HG03432 (cell line): ENCODE results near the gene GNAL.

Experiments used
- ATAC-seq: cut with Tn5 transposase; IDR thresholded peaks from one replicate; pipeline ENCODE4 v1.9.1; 2021; ENCODE audit warnings: mild to moderate bottlenecking, moderate library complexity; ENCODE audit not compliant: unreplicated experiment

Gene GNAL

DNA sequence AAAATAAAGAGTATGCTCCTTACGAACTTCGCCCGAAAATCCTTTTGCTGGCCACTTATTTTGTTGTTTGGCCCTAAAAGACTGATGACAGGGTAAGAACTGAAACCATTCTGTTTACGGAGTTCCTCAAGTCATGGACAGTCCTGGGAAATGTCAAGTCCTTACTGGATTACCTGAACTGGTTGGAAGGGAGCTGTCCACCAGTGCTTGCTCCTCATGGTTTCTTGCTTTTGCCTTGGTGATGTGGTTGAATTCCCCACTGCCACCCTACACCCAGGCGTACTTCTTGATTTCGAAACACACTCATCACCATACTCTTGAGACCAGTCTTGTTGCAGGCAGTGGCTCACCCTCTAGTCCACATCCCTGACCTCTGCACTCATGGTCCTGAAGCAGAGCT lies 113.1 kb downstream of the GNAL start:
- no peak for ATAC-seq

DNA sequence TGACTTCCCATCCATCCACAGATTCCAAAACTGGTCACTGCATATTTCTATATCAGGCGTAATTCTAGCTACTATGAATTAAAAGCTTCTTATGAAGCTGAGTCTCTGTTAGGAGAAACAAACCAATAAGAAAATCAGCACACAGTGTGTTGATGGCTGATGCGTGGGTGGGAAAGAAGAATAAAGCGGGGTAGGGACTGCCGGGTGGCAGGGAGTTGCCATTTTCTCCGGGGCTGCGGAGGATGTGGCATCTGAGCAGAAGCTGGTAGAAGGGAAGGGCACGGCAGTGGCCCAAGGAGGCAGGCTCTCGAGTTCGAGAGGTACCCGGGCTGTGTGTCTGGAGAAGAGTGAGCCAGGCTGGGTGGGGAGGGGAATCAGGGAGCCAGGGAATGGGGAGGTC lies 113.5 kb downstream of the GNAL start:
- no peak for ATAC-seq

DNA sequence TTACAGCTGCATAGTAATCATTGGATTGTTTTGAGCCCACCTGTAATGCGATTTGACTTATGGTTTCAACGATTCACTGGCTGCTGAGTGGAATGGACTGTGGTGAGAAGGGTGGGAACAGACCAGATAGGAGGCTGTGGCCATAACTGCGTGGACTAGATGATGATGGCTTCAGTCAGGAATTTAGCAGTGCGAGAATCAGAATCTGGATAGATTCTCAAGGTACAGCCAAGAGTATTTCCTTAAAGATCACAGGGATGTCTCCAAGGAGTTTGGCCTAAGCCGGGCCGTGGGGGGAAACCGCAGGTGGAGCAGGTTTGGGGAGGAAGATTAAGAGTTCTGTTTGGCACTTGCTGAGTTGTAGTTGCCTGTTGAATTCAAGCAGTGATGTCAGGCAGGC lies 118.2 kb downstream of the GNAL start:
- ATAC-seq = no peak

DNA sequence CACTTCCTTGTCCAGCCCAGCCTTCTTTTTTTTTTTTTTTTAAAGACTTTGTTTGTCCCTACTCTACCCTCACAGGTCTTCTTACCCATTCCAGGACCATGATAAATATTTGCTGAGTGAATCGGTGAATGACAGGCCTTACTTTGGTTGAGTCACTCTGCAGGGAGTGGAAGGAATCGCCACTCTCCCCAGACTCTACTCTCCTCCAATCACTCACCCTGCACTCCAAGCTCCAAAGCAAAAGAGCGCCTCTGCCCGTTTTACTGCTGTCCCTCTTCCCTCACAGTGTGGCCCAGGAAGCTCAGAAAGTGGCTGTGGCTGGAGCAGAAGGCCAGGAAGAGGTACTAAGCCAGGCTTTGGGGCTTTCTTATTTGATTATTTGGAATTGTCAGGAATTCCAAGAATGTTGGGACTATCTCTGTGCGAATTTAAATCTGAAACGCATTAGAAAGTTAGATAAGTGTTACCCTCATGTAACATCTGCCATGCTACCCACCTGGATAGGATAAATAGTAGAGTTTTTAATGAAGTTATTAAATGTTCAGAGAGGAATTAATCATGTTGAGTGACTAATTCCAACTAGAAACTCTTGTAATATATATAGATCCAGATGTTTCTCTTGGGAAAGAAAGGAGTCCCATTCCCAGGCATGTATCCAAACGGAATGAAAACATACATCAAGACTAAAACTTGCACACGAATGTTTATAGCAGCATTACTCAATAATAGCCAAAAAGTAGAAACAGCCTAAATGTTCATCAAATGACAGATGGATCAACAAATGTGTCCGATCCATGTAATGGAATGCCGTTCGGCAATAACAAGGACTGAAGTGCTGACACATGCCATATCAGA lies 119.2 kb downstream of the GNAL start:
- ATAC-seq = no peak

DNA sequence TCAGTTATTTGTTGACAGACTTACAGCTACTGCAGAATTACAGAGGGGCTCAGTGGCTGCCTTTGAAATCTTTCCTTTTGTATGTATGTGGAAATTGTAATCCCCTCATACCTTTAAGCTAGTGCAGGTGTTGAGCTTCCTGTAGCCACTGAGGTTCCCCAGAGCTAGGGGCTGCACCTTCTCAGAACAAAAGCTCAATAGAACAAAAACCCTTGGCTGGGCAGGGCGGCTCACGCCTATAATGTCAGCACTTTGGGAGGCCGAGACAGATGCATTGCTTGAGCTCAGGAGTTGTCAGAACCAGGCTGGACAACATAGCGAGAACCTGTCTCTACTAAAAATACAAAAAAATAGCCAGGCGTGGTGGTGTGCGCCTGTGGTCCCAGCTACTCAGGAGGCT lies 120.8 kb downstream of the GNAL start:
- no peak for ATAC-seq

DNA sequence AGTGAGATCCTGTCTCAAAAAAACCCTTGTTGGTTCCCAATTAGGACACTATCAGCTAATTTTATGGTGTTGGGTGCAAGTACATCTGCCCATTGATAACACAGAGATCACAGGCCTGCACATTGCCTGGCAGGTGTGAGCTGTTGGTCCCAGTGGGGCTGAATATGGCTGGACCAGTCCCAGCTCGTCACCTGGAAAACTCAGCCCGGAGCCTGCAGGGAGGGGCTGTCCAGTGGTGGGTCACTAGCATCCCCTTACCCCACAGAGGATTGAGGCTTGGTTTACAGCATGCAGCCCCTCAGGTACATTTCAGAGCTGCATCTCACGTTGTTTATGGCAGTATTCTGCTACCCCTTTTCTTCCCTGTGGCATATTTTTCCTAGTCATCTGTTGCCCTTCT lies 121.3 kb downstream of the GNAL start:
- no peak for ATAC-seq

DNA sequence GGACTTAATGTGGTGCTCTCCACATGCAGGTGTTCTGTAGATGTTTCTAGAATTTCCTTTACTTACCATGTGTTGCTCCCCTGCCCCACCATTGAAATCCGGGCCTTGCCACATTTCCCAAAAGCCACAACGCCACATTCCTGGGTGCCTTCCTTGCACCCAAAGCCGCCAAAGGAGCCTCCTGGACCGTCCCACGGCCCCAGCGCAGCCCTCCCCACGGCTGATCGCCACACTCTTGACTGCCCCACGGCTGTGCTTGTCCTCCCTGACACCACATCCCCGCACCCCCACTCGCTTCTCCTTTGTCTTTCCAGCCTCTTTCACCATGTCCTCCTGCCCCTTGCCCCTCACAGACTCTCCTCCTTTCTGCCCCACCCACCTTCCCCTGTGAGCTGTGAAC lies 121.9 kb downstream of the GNAL start:
- ATAC-seq = no peak

DNA sequence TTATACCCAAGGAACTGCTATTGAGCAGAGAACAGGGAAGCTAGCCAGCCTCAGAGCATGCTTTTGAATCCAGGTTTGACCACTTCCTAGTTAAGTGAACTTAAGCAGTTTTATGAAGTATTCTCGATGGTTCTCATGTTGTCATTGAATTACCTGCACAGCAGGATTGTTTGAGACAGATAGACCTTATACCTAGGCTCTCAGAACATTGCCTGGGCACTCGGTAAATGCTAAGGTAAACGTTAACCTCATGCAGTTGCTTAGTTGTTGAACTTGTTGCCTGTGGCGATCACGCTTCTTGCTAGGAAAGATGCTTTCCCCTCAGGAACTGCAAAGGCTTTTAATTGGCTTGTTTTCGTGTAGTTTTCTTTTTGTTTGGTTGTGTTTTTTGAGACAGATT lies 128.2 kb downstream of the GNAL start:
- ATAC-seq = no peak

DNA sequence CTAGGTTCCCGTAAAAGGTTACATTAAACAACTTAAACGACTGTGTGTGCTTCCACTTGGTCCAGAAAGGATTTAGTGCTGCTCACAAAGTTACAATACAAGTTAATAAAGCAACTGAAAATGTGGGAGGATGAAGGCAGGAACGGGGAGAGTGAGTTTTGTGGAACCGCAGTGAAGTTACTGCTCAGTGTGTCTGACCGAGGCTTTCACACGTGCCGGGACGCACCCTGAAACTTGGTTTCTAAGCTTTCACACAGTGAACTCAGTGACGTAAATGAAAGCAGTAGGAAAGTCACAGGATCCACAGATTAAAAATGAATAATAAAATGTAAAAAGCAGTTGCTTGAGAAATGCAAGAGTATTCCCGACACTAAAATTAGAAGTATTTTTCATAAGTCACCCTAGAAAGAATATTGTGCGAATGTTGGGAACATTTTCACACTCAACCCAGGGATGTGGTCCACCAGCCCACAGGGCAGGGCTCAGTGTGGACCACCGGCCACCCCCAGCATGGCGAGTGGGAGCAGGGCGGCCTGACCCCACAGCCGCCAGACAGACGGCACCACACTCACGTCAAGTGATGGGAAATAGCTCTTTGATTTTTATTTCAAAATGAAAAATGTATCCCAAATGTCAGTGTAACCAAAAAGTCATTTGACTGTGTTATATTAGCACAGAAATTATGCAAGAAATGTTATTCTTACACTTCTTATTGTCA lies 129.6 kb downstream of the GNAL start:
- ATAC-seq = no peak

DNA sequence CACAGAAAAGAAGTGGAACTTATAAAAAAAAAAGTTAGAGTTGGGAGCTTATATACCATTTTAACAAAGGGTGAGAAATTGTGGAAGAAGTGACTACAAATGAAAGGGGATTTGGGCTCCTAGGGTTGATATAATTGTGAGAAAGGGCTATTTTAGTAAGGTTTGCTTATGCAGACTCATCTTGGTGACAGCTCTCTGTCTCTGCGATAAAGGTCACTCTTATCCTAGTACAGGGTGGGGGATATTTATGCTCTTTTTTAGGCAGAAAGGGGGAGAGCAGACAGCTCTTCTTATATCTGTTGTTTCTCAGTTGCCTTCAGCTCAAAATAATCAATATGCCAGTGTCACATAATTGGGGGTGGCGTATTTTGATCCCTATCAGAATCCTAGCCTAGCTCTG lies 130.9 kb downstream of the GNAL start:
- ATAC-seq = no peak

DNA sequence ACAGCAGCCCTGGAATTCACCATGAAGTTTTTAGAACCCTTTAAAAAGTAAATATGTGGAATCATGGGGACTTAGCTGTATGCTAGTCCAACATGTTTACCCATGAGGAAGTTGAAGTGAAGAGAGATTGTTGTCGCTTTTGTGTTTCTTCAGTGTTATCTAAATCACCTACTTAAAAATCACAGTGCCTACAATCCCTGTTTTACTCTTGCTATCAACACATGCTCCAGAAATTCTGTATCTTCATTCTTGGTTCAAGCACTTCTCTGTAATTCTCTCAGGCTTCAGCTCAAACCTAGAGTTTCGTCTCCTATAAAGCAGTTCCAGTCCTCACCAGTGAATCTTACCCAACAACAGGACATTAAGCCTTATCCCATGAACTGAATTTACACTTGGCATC lies 131.6 kb downstream of the GNAL start:
- no peak for ATAC-seq

DNA sequence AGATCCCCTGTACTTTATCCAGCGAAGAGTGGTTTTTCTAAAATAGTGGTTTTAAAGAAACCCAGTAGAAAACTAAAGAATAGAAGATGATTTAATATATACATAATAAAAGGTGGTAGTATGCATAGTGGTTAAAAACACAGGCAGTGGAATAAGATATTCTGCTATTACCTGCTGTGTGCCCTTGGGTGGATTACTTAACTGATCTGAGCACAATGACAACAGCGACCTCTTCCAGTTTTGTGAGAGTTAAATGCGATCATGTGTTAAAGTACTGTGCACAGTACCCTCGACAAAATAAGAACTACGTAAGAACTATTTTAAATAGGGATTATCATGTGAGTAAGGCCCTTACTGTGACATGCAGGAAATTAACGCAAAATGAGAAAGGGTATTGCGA lies 132.1 kb downstream of the GNAL start:
- ATAC-seq = no peak

DNA sequence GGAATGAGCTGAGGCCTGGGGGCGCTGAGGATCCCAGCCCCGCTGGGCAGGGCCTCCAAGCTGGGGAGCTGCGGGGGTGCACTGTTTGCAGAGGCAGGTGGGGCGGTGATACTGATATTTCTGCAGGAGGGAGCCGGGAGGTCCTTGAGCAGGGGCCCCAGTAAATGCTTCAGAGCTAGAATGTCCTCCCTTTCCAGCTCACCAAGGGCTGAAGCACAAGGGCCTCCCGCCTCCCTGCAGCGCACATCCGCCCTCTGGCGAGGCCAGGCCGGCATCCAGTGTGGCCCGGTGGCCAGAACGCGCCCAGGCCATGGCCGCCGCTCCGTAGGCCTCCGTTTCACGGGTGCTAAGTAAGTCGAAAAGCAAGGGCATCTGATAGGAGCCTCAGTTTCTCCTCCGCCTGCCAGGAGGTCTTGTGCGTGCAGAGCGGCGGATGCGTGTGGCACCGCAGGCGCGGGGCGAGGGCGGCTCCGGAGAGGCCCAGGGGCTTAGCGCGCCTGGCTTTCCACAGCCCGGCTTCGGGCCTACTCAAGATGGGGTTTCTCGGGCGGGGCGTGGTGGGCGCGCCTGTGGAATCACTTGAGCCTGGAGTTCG lies 132.7 kb downstream of the GNAL start:
- ATAC-seq = no peak

DNA sequence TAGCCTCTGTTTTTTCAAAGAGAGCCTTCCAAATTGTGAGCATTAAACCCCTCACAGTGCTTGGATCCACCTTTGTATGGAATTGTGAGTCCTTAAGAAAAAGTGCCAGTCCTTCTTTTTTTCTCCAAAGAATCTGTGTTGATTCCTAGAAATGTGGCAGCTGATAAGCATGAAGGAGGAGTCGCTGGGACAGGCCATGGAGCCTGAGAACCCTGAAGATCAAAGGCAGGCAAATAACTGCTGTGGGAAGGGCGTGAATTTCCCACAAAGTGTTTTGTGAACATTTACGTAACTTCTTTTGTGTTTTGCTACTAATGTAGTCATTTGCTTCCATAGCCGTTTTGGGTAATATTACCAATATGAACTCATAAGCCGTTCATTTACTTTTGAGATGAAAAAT lies 134.5 kb downstream of the GNAL start:
- ATAC-seq = no peak

DNA sequence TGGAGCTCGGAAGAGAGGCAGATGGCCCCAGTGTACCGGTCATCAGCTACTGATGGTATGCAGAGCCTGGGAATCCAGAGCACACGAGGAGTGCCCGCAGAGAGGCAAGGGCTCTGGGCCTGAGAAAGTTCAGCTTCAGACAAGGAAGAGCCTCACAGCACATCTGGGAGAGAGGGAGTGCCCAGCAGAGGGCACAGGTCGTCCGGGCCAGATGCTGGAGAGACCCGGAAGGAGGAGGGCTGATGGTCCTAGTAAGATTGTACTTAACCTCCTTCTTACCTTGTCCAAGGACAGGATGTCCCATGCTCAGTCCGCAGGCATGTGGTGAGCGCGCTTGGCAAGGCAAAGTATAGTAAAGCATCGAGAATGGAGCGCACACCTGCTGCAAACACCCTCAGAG lies 137.8 kb downstream of the GNAL start:
- ATAC-seq = no peak

DNA sequence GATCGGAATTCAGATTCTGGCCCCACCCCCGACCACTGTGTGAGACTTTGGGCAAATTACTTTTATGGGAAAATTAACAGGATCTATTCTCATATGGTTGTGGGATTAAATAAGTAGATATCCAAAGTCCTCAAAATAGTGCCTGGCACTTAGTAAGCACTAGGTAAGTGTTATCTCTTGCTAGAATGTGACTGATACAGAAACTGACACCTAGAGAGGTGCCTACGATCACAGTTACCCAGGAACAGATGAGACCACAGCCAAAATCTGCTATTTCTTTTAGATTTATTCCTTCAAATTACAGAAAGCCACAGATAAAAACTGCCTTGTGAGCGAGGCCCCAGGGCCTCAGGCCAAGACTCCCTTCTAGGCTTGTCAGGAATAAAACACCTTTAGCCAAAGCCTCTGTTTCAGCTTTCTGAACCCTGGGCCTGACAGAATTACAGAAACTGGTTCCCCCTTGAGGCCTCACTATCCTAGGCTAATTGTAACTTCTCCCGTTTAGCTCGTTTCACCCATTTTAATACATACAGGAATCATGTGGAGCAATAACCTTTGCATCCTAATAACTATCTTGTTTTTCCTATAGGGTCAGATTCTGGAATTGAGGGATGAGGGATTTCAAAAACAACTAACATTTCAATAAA lies 139.8 kb downstream of the GNAL start:
- no peak for ATAC-seq

DNA sequence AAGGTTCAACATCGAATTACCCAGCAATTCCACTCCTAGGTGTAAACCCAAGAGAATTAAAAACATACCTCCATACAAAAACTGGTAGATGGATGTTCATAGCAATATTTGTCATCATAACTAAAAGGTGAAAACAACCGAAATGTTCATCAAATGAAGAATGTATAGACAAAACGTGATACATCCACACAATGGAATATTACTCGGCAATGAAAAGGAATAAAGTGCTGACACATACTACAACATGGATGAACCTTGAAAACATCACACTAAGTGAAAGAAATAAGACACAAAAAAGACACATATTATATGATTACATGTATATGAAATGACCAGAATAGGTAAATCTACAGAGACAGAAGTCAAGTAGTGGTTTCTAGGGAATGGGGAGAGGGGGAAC lies 141.5 kb downstream of the GNAL start:
- ATAC-seq = no peak

DNA sequence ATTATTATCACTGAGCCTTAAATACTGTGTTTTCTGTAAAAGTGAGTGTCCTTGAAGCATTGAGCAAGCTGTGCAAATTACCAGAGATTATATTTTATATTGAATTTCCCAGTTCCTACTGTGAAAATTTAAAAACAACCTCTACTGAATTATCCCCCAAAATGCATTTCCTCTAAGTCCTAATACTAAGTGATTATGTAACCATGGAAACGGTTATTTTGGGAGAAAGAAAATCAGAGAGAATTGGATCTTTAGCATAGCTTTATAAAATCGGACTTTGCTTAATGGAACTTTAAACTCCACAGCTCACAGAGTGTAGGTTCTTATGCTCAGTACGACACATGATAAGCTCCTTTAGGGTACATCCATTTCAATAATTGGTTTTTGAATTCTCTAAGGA lies 142.9 kb downstream of the GNAL start:
- ATAC-seq = no peak

DNA sequence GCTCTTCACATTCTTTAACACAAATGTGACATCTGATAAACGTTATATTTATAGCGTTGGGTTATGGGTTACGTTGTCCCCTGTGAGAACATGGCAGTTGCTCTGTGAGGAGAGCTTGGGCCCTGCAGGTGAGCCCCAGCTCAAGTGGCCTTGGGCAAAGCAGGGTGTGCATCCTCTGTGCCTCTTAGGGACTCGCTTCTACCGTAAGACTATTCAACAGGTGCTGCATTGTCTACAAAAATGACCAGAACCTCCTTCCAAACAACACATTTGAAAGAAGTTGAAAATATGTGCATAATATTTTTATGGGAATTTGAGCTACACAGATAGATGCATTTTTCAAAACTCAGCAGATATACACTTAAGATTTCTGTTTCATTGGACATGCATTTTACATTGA lies 145.7 kb downstream of the GNAL start:
- ATAC-seq = no peak

DNA sequence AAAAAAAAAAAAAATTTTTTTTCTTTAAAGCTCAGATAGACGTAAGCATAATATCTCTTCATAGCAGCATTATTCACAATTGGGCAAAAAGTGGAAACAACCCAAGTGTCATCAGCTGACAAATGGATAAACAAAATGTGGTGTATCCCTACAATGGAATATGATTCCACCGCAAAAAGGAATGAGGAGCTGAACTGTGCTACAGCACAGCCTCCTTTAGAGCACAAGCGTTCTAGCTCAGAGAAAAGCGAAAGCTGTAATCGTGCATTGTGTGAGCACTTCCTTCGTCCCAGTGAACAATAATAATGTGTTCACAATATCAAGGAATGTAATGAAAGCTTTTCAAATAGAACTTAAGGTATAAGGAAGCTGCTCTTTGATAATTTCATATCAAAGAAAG lies 150.5 kb downstream of the GNAL start:
- no peak for ATAC-seq

DNA sequence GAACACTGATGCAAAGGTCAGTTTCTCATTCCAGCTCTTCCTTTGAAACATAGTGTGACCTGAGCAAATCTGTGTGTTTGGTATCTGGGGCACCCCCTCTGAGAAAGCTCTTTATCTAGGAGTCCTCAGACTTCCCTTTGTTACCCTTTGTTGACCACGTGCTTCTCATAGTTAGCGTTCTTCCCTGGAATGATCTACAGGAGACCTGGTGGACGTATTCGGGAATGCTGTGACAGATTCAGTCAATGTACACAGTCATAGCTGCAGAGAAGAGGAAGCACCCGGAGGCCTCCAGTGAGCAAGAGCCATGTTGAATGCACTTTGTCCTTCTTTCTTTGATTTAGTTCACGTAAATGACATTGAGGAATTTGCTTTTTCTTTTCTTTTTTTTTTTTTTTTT lies 151.4 kb downstream of the GNAL start:
- no peak for ATAC-seq

DNA sequence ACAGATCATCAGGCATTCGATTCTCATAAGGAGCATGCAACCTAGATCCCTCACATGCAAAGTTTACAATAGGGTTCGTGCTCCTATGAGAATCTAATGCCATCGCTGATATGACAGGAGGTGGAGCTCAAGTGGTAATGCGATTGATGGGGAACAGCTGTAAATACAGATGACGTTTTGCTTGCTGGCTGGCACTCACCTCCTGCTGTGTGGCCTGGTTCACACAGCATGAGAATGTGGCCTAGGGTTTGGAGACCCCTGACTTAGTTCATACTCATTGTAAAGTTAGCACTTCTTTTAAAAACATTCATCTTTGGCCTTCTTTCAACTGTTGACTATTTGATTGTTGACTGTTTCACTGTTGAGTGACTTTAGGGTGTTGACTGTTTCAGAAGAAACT lies 153.5 kb downstream of the GNAL start:
- ATAC-seq = no peak
